ENCODE results near the gene CCN5. TPM values are rescaled to one million over a fixed set of nuclear protein-coding genes. Genes with fewer than 3 reads are reported as not detected.

Gene CCN5
- total RNA-seq, 1 experiment from 2014 or later = 0.26 TPM

DNA sequence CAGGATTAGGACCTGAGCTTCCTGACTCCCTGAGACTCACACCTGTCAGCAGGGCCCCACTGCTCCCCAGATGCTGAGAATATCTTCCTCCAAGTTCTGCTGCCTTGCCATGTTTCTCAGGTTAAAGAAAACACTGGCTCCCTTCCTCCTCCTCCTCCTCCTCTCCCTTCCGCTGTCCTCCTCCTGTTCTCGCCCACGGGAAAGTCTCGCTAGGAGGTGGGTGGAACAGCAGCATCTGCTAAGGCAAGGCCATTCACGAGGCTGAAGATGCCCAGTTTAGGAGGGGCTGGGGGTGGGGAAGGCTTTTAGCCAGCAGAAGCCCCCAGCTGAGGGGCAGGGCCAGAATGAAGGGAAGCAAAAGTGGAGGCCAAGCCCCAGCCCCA lies 54.3 kb downstream of the CCN5 start:
- no peaks in the 10 kb centered on the region; the same call in 1 of the 2 replicates for H3K4me1 ChIP-seq (ENCODE audit: insufficient read depth, low read length)
- no peak overlapping the region for H3K4me3 ChIP-seq (ENCODE audit: low read length)
- no peak for DNase-seq
- no peaks in the 10 kb centered on the region for H3K36me3 ChIP-seq (ENCODE audit: low read depth, low read length)
- TF ChIP-seq EZH2 (IDR thresholded peaks at IDR 0.05; ENCODE audit: low read length, unreplicated experiment) (no peak), EZH2phosphoT487 (IDR thresholded peaks at IDR 0.05; ENCODE audit: borderline replicate concordance, low read length) (no peak)
- TF ChIP-seq, protein P1, sequence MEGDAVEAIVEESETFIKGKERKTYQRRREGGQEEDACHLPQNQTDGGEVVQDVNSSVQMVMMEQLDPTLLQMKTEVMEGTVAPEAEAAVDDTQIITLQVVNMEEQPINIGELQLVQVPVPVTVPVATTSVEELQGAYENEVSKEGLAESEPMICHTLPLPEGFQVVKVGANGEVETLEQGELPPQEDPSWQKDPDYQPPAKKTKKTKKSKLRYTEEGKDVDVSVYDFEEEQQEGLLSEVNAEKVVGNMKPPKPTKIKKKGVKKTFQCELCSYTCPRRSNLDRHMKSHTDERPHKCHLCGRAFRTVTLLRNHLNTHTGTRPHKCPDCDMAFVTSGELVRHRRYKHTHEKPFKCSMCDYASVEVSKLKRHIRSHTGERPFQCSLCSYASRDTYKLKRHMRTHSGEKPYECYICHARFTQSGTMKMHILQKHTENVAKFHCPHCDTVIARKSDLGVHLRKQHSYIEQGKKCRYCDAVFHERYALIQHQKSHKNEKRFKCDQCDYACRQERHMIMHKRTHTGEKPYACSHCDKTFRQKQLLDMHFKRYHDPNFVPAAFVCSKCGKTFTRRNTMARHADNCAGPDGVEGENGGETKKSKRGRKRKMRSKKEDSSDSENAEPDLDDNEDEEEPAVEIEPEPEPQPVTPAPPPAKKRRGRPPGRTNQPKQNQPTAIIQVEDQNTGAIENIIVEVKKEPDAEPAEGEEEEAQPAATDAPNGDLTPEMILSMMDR (conservative IDR thresholded peaks at IDR 0.05; ENCODE audit: low read depth, low read length) = no peak
- H3K79me2 ChIP-seq (ENCODE audit: low read length) = no peaks in the 10 kb centered on the region
- ChIA-PET POLR2A (ENCODE audit: unreplicated experiment) (no interaction called here), CTCF (no interaction called here)
- H3K9me3 ChIP-seq (ENCODE audit: low read length) = no peaks in the 10 kb centered on the region
- no peaks in the 10 kb centered on the region for H4K20me1 ChIP-seq (ENCODE audit: low read length)
- BruUV-seq (replicated peaks) = no TSS peak
- no peak overlapping the region for H3K4me2 ChIP-seq (ENCODE audit: low read length)
- H2AFZ ChIP-seq (ENCODE audit: low read length) = no peak overlapping the region
- no peak overlapping the region for H3K27ac ChIP-seq (ENCODE audit: low read length)
- peaks cover 63% of the 10 kb centered on the region for H3K27me3 ChIP-seq (ENCODE audit: low read length)
- no peaks in the 10 kb centered on the region for H3F3A ChIP-seq (ENCODE audit: low read length, unreplicated experiment)
- no peaks in the 10 kb centered on the region for H3K9me2 ChIP-seq (replicated peaks; ENCODE audit: low read length)
- no peak for ATAC-seq
- no peak overlapping the region for H3K9ac ChIP-seq (ENCODE audit: low read length)
- intact Hi-C loops (cut with micrococcal nuclease) = no loop called here

DNA sequence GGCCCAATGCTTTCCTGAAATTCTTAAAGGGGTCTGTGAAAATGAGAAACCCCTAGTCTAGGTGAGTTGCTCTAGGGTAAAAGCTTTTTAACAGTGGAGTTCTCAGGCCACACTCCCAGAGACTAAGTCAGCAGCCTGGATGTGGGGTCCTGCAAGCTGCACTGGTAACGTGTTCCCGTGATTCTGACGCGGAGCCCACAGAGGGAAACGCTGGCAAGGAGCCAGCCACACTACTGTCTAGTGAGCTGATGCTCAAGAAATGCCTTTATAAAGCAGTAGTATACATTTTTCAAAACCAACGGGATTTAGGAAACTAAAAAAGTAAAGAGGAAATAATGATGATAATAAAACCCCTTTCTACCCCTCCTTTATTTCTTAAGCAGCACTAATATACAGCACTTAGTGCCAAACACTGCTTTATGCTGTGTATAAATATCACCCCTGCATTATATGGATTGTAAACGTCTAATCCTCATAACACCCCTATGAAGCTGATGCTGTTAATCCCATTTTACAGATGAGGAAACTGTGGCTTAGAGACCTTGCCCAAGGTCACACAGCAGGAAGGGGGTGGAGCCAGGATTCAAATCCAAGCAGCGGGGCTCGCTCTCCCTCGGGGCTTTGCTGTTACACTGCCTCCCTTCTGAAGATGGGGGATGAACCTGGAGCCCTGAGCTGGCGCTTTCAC lies 55.5 kb downstream of the CCN5 start:
- no peak overlapping the region for H3K4me3 ChIP-seq (ENCODE audit: low read length)
- BruUV-seq (replicated peaks) = no TSS peak
- H4K20me1 ChIP-seq (ENCODE audit: low read length) = no peaks in the 10 kb centered on the region
- H3K4me1 ChIP-seq (ENCODE audit: insufficient read depth, low read length) = no peaks in the 10 kb centered on the region; the same call in 1 of the 2 replicates
- TF ChIP-seq EZH2phosphoT487 (IDR thresholded peaks at IDR 0.05; ENCODE audit: borderline replicate concordance, low read length) (no peak), EZH2 (IDR thresholded peaks at IDR 0.05; ENCODE audit: low read length, unreplicated experiment) (no peak)
- TF ChIP-seq, protein P1 (conservative IDR thresholded peaks at IDR 0.05; ENCODE audit: low read depth, low read length) = no peak
- POLR2A ChIA-PET (ENCODE audit: unreplicated experiment) = no interaction called here
- CTCF ChIA-PET = no interaction called here
- intact Hi-C loops (cut with micrococcal nuclease) = no loop called here
- H3K4me2 ChIP-seq (ENCODE audit: low read length) = no peak overlapping the region
- no peaks in the 10 kb centered on the region for H3K36me3 ChIP-seq (ENCODE audit: low read depth, low read length)
- H3K9me2 ChIP-seq (replicated peaks; ENCODE audit: low read length) = no peaks in the 10 kb centered on the region
- H3K9ac ChIP-seq (ENCODE audit: low read length) = no peak overlapping the region
- no peaks in the 10 kb centered on the region for H3F3A ChIP-seq (ENCODE audit: low read length, unreplicated experiment)
- H3K27me3 ChIP-seq (ENCODE audit: low read length) = peaks cover 63% of the 10 kb centered on the region
- H3K27ac ChIP-seq (ENCODE audit: low read length) = no peak overlapping the region
- no peaks in the 10 kb centered on the region for H3K9me3 ChIP-seq (ENCODE audit: low read length)
- no peak overlapping the region for H2AFZ ChIP-seq (ENCODE audit: low read length)
- DNase-seq (no peak), ATAC-seq (no peak)
- no peaks in the 10 kb centered on the region for H3K79me2 ChIP-seq (ENCODE audit: low read length)

- H3K27me3 ChIP-seq (ENCODE audit: low read length) = peaks cover 69% of the 10 kb centered on the region
- no peak overlapping the region for H2AFZ ChIP-seq (ENCODE audit: low read length)
- CTCF ChIA-PET = no interaction called here
- no peaks in the 10 kb centered on the region for H3K9me3 ChIP-seq (ENCODE audit: low read length)
- no TSS peak for BruUV-seq (replicated peaks)
- no peaks in the 10 kb centered on the region for H4K20me1 ChIP-seq (ENCODE audit: low read length)
- no peaks in the 10 kb centered on the region for H3K79me2 ChIP-seq (ENCODE audit: low read length)
- no peaks in the 10 kb centered on the region for H3F3A ChIP-seq (ENCODE audit: low read length, unreplicated experiment)
- H3K9ac ChIP-seq (ENCODE audit: low read length) = no peak overlapping the region
- no peaks in the 10 kb centered on the region for H3K9me2 ChIP-seq (replicated peaks; ENCODE audit: low read length)
- H3K27ac ChIP-seq (ENCODE audit: low read length) = no peak overlapping the region
- no peaks in the 10 kb centered on the region for H3K36me3 ChIP-seq (ENCODE audit: low read depth, low read length)
- no peaks in the 10 kb centered on the region for H3K4me1 ChIP-seq (ENCODE audit: insufficient read depth, low read length)
- no peak overlapping the region for H3K4me3 ChIP-seq (ENCODE audit: low read length)
- DNase-seq (no peak), ATAC-seq (no peak)
- no peak overlapping the region for H3K4me2 ChIP-seq (ENCODE audit: low read length)
- POLR2A ChIA-PET (ENCODE audit: unreplicated experiment) = no interaction called here
- no peak for TF ChIP-seq EZH2phosphoT487 (IDR thresholded peaks at IDR 0.05; ENCODE audit: borderline replicate concordance, low read length)
- TF ChIP-seq, protein P1 (conservative IDR thresholded peaks at IDR 0.05; ENCODE audit: low read depth, low read length) = no peak
- TF ChIP-seq EZH2 (IDR thresholded peaks at IDR 0.05; ENCODE audit: low read length, unreplicated experiment) = no peak
- intact Hi-C loops (cut with micrococcal nuclease) = no loop called here
These were observed 56.0 kb downstream of the CCN5 start for GRCh38 chr20:44771172-44771535.
